GM12865 (cell line): ENCODE data around the gene GDF15.

Experiments
- DNase-seq: peaks from one replicate; pipeline ENCODE4 v3.0.0; 2010; ENCODE audit warnings: low read depth
- H3K4me3 ChIP-seq: 2 replicates; pipeline ENCODE4 v1.5.1; 2011; ENCODE audit warnings: mild to moderate bottlenecking, low read depth, low read length, control low read depth
- TF ChIP-seq, protein P1 (sequence below): IDR thresholded peaks from 2 replicates; pipeline ENCODE4 v1.5.1; 2011; ENCODE audit warnings: low read length, control low read depth, low read depth, inconsistent platforms; ENCODE audit not compliant: insufficient read depth; ENCODE audit errors: missing control alignments

Gene GDF15

DNA sequence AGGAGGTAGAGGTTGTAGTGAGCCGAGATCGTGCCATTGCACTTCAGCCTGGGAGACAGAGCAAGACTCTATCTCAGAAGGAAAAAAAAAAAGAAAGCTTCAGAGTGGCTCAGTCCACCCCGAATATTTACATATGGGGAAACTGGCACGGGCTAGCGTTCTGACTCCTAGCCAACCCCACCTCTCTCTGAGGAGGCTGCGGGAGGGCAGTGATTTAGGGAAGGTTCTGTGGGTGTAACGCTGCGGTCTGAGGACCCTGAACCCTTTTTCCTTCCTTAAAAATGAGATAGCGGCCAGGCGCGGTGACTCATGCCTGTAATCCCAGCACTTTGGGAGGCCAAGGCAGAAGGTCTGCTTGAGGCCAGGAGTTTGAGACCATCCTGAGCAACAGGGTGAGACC is 6.5 kb downstream of the GDF15 start:
- no peak for DNase-seq
- TF ChIP-seq, protein P1, sequence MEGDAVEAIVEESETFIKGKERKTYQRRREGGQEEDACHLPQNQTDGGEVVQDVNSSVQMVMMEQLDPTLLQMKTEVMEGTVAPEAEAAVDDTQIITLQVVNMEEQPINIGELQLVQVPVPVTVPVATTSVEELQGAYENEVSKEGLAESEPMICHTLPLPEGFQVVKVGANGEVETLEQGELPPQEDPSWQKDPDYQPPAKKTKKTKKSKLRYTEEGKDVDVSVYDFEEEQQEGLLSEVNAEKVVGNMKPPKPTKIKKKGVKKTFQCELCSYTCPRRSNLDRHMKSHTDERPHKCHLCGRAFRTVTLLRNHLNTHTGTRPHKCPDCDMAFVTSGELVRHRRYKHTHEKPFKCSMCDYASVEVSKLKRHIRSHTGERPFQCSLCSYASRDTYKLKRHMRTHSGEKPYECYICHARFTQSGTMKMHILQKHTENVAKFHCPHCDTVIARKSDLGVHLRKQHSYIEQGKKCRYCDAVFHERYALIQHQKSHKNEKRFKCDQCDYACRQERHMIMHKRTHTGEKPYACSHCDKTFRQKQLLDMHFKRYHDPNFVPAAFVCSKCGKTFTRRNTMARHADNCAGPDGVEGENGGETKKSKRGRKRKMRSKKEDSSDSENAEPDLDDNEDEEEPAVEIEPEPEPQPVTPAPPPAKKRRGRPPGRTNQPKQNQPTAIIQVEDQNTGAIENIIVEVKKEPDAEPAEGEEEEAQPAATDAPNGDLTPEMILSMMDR: no peak
- H3K4me3 ChIP-seq: no peak overlapping the region

- TF ChIP-seq, protein P1: no peak
- no peak overlapping the region for H3K4me3 ChIP-seq
- no peak for DNase-seq
Measured at GRCh38 chr19:18392926-18393325, 7.0 kb downstream of the GDF15 start.

- DNase-seq: peak; percentile 65
- TF ChIP-seq, protein P1: no peak
- H3K4me3 ChIP-seq: no peak overlapping the region
Measured at GRCh38 chr19:18393836-18394235, 7.9 kb downstream of the GDF15 start.

DNA sequence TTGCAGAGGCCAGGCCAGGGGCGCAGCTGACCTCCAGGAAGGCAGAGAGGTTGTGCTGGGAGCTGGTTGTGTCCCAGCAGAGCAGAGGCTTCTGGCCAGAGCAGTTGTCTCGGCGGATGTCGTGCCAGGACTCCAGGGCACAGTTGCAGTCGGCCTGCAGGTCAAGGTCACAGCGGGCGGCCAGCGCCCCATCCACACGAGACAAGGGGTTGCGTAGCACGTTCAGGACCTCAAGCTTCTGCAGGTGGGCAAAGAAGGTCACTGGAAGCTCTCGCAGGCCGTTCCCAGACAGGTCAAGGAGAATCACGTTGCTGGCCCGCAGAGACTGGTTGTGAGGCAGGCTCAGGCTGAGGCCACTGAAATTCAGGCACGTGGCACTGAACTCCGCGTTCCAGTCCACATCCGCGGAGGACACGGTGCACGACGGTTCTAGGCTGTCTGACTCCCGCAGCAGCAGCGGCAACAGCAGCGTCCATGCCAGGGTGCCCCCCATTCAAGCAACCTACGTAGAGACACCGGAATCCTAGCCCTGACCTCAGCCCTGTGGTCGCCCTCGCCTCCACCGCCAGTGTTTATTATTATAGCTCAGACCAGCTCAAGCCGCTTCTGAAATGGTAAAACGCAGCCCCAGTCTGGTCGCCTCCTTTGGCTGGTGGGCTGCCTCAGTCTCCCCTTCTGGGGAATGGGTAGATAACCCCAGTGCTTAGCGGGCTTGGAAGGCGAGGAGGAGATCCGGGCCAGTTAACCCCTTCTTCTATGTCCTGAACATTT is 10.7 kb downstream of the GDF15 start:
- peak overlapping the region; percentile 42 for H3K4me3 ChIP-seq
- DNase-seq: no peak
- TF ChIP-seq, protein P1: no peak

GRCh38 chr19:18397242-18398202 is 11.6 kb downstream of the GDF15 start, which contains the start of gene LRRC25:
Gene LRRC25, minus strand, starts transcription at chr19:18397622. Its CDS starts 659 bp downstream, at chr19:18396963.
- TF ChIP-seq, protein P1: no peak
- H3K4me3 ChIP-seq: peak within 1 kb of the TSS; percentile 42
- peak; percentile 72 for DNase-seq

DNA sequence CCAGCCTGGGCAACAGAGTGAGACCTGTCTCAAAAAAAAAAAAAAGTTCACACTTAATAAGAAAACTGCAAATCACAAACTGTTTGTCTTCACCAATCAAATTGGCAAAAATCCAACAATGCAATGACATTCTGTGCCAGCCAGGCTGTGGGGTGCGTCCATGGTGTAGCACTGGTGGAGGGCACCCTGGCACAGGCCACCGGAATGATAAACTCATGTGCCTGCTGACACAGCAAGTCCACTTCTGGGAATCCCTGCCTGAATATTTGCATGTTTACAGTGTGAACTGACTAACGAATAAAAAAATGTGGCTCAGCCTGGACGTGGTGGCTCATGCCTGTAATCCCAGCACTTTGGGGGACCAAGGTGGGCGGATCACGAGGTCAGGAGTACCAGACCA is 13.1 kb downstream of the GDF15 start:
- TF ChIP-seq, protein P1: no peak
- DNase-seq: no peak
- no peak overlapping the region for H3K4me3 ChIP-seq
